ENCODE results near the gene ZNF426.
"Not testable (repeated sequence)": the region's sequence is repeated elsewhere in the genome, so short reads cannot be mapped to it uniquely, and the experiment has no call there.

ZNF426 gene

GRCh38 chr19:9539201-9539600 lies 756 bp upstream of the ZNF426 start:
- not testable (repeated sequence) for H3K9ac ChIP-seq (ENCODE audit: low read length)

GRCh38 chr19:9535934-9536333 lies 2.5 kb downstream of the ZNF426 start:
- Histone ChIP-seq H3K4me3 (ENCODE audit: low read depth, low read length, poor library complexity, severe bottlenecking) (no peak overlapping the region), H3K9me2 (ENCODE audit: low read depth, low read length) (no peaks in the 10 kb centered on the region), H3K9me3 (ENCODE audit: low read length) (peaks cover 12% of the 10 kb centered on the region; the same call in 1 of the 2 replicates), H2AFZ (ENCODE audit: low read length) (no peak overlapping the region), H4K20me1 (ENCODE audit: insufficient read depth, low read length) (no peaks in the 10 kb centered on the region), H3K4me2 (ENCODE audit: low read length) (no peak overlapping the region), H3K4me1 (ENCODE audit: insufficient read depth, low read length, severe bottlenecking) (peaks cover 9% of the 10 kb centered on the region), H3K27ac (ENCODE audit: low read depth, low read length, poor library complexity, severe bottlenecking) (no peak overlapping the region), H3F3A (ENCODE audit: insufficient read depth, low read length) (no peaks in the 10 kb centered on the region), H3K9ac (ENCODE audit: low read length) (no peak overlapping the region), H3K27me3 (ENCODE audit: insufficient read depth, low read length) (no peaks in the 10 kb centered on the region), H3K36me3 (ENCODE audit: insufficient read depth, low read length) (peaks cover 58% of the 10 kb centered on the region), H3K79me2 (ENCODE audit: insufficient read depth, low read length) (peaks cover 11% of the 10 kb centered on the region; the same call in 1 of the 2 replicates)
- TF ChIP-seq EZH2 (IDR thresholded peaks at IDR 0.05; ENCODE audit: borderline replicate concordance, low read length) (no peak), CTCF (IDR thresholded peaks at IDR 0.05; ENCODE audit: low read length) (no peak)

More at GRCh38 chr19:9539201-9539600, 756 bp upstream of the ZNF426 start:
- not testable (repeated sequence) for H3F3A ChIP-seq (ENCODE audit: insufficient read depth, low read length); H3K4me1 ChIP-seq (ENCODE audit: insufficient read depth, low read length, severe bottlenecking); H3K9me3 ChIP-seq (ENCODE audit: low read length); H3K9me2 ChIP-seq (ENCODE audit: low read depth, low read length); H4K20me1 ChIP-seq (ENCODE audit: insufficient read depth, low read length); H2AFZ ChIP-seq (ENCODE audit: low read length); H3K4me2 ChIP-seq (ENCODE audit: low read length); H3K27me3 ChIP-seq (ENCODE audit: insufficient read depth, low read length); H3K27ac ChIP-seq (ENCODE audit: low read depth, low read length, poor library complexity, severe bottlenecking)
- H3K36me3 ChIP-seq (ENCODE audit: insufficient read depth, low read length): peaks cover 25% of the 10 kb centered on the region
- H3K4me3 ChIP-seq (ENCODE audit: low read depth, low read length, poor library complexity, severe bottlenecking): peak overlapping the region; percentile 86
- peaks cover 11% of the 10 kb centered on the region; the same call in 1 of the 2 replicates for H3K79me2 ChIP-seq (ENCODE audit: insufficient read depth, low read length)

DNA sequence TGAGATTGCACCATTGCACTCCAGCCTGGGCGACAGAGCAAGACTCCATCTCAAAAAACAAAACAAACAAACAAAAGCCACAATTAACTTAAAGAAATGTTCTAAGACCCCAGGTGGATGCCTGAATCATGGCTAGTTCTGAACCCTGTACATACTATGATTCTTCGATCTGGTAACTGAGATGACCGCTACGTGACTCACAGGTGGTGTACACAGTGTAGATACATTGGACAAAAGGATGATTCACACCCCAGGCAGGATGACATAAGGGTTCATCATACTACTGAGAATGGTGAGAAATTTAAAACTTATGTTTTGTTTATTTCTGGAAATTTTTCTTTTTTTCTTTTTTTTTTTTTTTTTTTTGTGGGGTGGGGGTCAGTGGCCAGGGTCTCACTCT lies 6.5 kb downstream of the ZNF426 start:
- TF ChIP-seq EZH2 (IDR thresholded peaks at IDR 0.05; ENCODE audit: borderline replicate concordance, low read length) (no peak), CTCF (IDR thresholded peaks at IDR 0.05; ENCODE audit: low read length) (no peak)
- H3K4me3 ChIP-seq (ENCODE audit: low read depth, low read length, poor library complexity, severe bottlenecking): no peak overlapping the region
- no peaks in the 10 kb centered on the region for H3K79me2 ChIP-seq (ENCODE audit: insufficient read depth, low read length)
- no peak overlapping the region for H2AFZ ChIP-seq (ENCODE audit: low read length)
- H3K9me3 ChIP-seq (ENCODE audit: low read length): peaks cover 39% of the 10 kb centered on the region
- no peaks in the 10 kb centered on the region for H3K4me1 ChIP-seq (ENCODE audit: insufficient read depth, low read length, severe bottlenecking)
- no peak overlapping the region for H3K27ac ChIP-seq (ENCODE audit: low read depth, low read length, poor library complexity, severe bottlenecking)
- H3K9ac ChIP-seq (ENCODE audit: low read length): no peak overlapping the region
- H3K4me2 ChIP-seq (ENCODE audit: low read length): no peak overlapping the region
- peaks cover 98% of the 10 kb centered on the region for H3K36me3 ChIP-seq (ENCODE audit: insufficient read depth, low read length)
- no peaks in the 10 kb centered on the region for H3K27me3 ChIP-seq (ENCODE audit: insufficient read depth, low read length)
- H4K20me1 ChIP-seq (ENCODE audit: insufficient read depth, low read length): no peaks in the 10 kb centered on the region
- H3F3A ChIP-seq (ENCODE audit: insufficient read depth, low read length): no peaks in the 10 kb centered on the region
- H3K9me2 ChIP-seq (ENCODE audit: low read depth, low read length): no peaks in the 10 kb centered on the region

DNA sequence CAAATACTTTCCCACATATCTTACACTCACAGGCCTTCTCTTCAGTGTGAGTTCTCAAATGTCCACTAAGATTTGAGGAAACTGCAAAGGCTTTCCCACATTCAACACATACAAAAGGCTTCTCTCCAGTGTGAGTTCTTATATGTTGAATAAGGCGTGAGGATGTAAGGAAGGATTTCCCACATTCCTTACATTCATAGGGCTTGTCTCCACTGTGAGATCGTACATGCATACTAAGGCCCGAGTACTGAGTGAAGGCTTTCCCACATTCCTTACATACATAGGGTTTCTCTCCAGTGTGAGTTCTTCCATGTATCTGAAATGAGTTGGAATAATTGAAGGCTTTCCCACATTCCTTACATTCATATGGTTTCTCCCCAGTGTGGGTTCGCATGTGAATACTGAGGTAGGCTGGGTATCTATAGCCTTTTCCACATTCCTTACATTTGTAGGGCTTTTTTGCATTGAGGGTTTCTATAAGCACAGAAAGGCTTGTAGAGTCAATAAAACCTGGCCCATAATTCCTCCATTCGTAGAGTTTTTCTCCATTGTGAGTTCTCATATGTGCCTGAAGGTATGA lies 9.6 kb downstream of the ZNF426 start:
- Histone ChIP-seq H3K9me3 (ENCODE audit: low read length) (peaks cover 51% of the 10 kb centered on the region), H3K79me2 (ENCODE audit: insufficient read depth, low read length) (no peaks in the 10 kb centered on the region), H2AFZ (ENCODE audit: low read length) (no peak overlapping the region), H3K9ac (ENCODE audit: low read length) (no peak overlapping the region), H3K4me3 (ENCODE audit: low read depth, low read length, poor library complexity, severe bottlenecking) (no peak overlapping the region), H3K36me3 (ENCODE audit: insufficient read depth, low read length) (peaks cover 77% of the 10 kb centered on the region), H3K9me2 (ENCODE audit: low read depth, low read length) (no peaks in the 10 kb centered on the region), H4K20me1 (ENCODE audit: insufficient read depth, low read length) (no peaks in the 10 kb centered on the region), H3K27ac (ENCODE audit: low read depth, low read length, poor library complexity, severe bottlenecking) (no peak overlapping the region), H3K27me3 (ENCODE audit: insufficient read depth, low read length) (no peaks in the 10 kb centered on the region), H3K4me2 (ENCODE audit: low read length) (no peak overlapping the region), H3K4me1 (ENCODE audit: insufficient read depth, low read length, severe bottlenecking) (no peaks in the 10 kb centered on the region), H3F3A (ENCODE audit: insufficient read depth, low read length) (no peaks in the 10 kb centered on the region)
- TF ChIP-seq EZH2 (IDR thresholded peaks at IDR 0.05; ENCODE audit: borderline replicate concordance, low read length) (no peak), CTCF (IDR thresholded peaks at IDR 0.05; ENCODE audit: low read length) (no peak)
